Common myeloid progenitor, CD34-positive (primary cell): ENCODE results near the gene KCNE3.

Source experiments
- CTCF ChIA-PET: fragments of 350-600 bp; sonication (Branson Sonifier 250); formaldehyde crosslinking; loops from one replicate; lab custom pipeline; 2021; ENCODE audit warnings: antibody characterized with exemption; lab: Charles Lee
- POLR2A ChIA-PET: fragments of 350-600 bp; sonication (Branson Sonifier 250); formaldehyde crosslinking; loops from one replicate; lab custom pipeline; 2021; ENCODE audit warnings: antibody characterized with exemption; lab: Charles Lee
- DNase-seq, 3 donors: peaks; one replicate each; pipeline versions ENCODE4 v3.0.0 to v3.0.0-alpha.2; 2013
- H3K27ac ChIP-seq, 2 experiments: 1 replicate in 1 of 2; 2 replicates in 1 of 2; pipeline ENCODE4 v1.7.0; 2013; ENCODE audit warnings: inconsistent platforms in 2 of 2, low read length in 2 of 2, mild to moderate bottlenecking in 2 of 2, low read depth in 1 of 2, moderate library complexity in 1 of 2; ENCODE audit not compliant: severe bottlenecking in 2 of 2, insufficient read depth in 1 of 2, poor library complexity in 1 of 2
- H3K27me3 ChIP-seq, 5 experiments: replicated peaks in 2 of 5; 1 replicate in 3 of 5; 2 replicates in 2 of 5; pipeline versions ENCODE4 v1.6.1 to v1.7.0; 2013; ENCODE audit warnings: low read length in 4 of 5, mild to moderate bottlenecking in 2 of 5, moderate library complexity in 2 of 5, inconsistent platforms in 1 of 5; ENCODE audit not compliant: insufficient read depth in 5 of 5, control insufficient read depth in 4 of 5
- H3K36me3 ChIP-seq, 4 experiments: 1 replicate in 2 of 4; 2 replicates in 2 of 4; pipeline versions ENCODE4 v1.6.1 to v1.7.0; 2013; ENCODE audit warnings: low read length in 3 of 4, control low read depth in 1 of 4, mild to moderate bottlenecking in 1 of 4; ENCODE audit not compliant: control insufficient read depth in 4 of 4, insufficient read depth in 4 of 4
- H3K4me1 ChIP-seq, 4 experiments: 1 replicate in 3 of 4; 2 replicates in 1 of 4; pipeline versions ENCODE4 v1.6.1 to v1.7.1; 2013; ENCODE audit warnings: low read length in 3 of 4, mild to moderate bottlenecking in 3 of 4, control low read depth in 1 of 4, inconsistent platforms in 1 of 4, moderate library complexity in 1 of 4; ENCODE audit not compliant: control insufficient read depth in 4 of 4, insufficient read depth in 4 of 4; ENCODE audit errors: control extremely low read depth in 1 of 4
- H3K4me3 ChIP-seq, 7 experiments: 1 replicate in 4 of 7; 2 replicates in 3 of 7; pipeline versions ENCODE4 v1.5.1 to v1.7.0; 2013; ENCODE audit warnings: mild to moderate bottlenecking in 7 of 7, low read length in 6 of 7, moderate library complexity in 6 of 7, inconsistent platforms in 2 of 7, low read depth in 2 of 7, control low read depth in 1 of 7; ENCODE audit not compliant: insufficient read depth in 4 of 7, control insufficient read depth in 1 of 7; ENCODE audit errors: extremely low read depth in 1 of 7
- H3K9me3 ChIP-seq, 5 experiments: 1 replicate in 4 of 5; 2 replicates in 1 of 5; pipeline versions ENCODE4 v1.6.1 to v1.7.1; 2013; ENCODE audit warnings: low read length in 4 of 5, mild to moderate bottlenecking in 2 of 5, inconsistent platforms in 1 of 5, low read depth in 1 of 5, moderate library complexity in 1 of 5; ENCODE audit not compliant: control insufficient read depth in 4 of 5, insufficient read depth in 2 of 5; ENCODE audit errors: control extremely low read depth in 1 of 5
- WGBS: methylation state at CpG from one replicate; pipeline ENCODE4 v1.1.5; 2013; ENCODE audit not compliant: insufficient coverage; 5-methylcytosine and 5-hydroxymethylcytosine counted together

KCNE3 gene

DNA sequence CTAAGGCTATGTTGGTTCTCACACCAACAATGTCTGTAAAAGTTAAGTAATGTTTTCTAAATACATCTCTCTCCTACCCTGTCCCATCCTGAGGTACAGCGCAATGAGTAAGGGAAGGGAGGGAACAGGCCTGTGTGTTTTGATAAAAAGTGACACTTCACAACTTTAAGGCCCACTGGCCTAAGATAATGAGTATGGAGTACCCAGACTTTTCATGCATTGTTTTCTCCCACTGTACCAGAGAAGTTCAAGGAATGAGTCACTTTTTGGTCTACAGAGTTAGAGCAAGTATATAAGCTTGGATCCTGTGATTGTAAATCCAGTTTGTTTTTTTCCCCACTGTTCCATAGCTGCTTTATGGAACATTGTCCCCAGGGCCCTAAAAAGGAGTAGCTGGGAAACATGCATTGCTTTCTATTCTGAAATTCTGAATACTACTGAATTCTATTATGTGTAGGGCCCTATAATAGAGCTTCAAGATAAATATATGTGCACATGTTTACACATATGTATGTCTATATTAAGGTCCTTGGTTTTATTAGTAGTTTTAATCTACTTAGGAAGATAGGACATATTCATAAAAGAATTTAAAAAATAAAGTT lies 29.8 kb downstream of the KCNE3 start:
- DNase-seq = no peak
- no peak overlapping the region for H3K4me3 ChIP-seq
- H3K9me3 ChIP-seq = peaks cover 0 to 11% (median 2%) of the 10 kb centered on the region in 5 experiments
- no peaks in the 10 kb centered on the region for H3K36me3 ChIP-seq
- CTCF ChIA-PET = interaction anchor here (0.6 to 3.7 kb wide), 11 partner anchors 9 to 133 kb away, joined by 3 to 15 read pairs (median 4); partner anchors contain the start of gene PGM2L1
- H3K4me1 ChIP-seq = no peaks in the 10 kb centered on the region
- WGBS = no CpG with 5 or more reads among the region's 1 CpG
- H3K27ac ChIP-seq = no peak overlapping the region
- POLR2A ChIA-PET = no interaction called here
- H3K27me3 ChIP-seq = no peaks in the 10 kb centered on the region

- H3K27ac ChIP-seq = no peak overlapping the region
- DNase-seq = peak in 2 of 3 donors; percentile 42 to 50
- H3K4me1 ChIP-seq = no peaks in the 10 kb centered on the region
- H3K36me3 ChIP-seq = no peaks in the 10 kb centered on the region
- no peaks in the 10 kb centered on the region for H3K9me3 ChIP-seq
- no peak overlapping the region for H3K4me3 ChIP-seq
- WGBS = 53% methylated on average over 2 of the region's 7 CpGs
- H3K27me3 ChIP-seq = no peaks in the 10 kb centered on the region
- ChIA-PET POLR2A (no interaction called here), CTCF (interaction anchor here (1.3 to 1.6 kb wide), 4 partner anchors 14 to 20 kb away, joined by 3 to 6 read pairs (median 4); no protein-coding TSS in a partner anchor)
Measured at GRCh38 chr11:74434528-74434927, 32.8 kb downstream of the KCNE3 start.

DNA sequence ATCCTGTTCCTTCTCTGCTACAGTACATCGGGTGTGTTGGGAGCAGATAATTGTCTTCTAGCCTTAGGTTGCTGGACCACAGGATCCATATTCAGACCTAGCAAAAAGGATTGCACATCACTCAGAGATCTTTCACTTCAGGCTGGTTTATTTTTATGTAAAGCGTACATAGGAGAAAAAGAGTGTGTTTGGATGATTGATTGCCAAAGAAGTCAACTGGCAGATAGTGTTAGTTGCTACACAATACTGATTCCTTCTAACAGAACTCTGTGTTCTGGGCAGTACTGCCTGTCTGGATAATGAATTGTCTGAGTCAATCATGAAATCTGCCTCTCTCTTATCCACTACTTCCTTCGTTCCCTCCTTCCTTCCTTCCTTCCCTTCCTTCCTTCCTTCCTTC lies 38.1 kb downstream of the KCNE3 start:
- CTCF ChIA-PET = no interaction called here
- Histone ChIP-seq H3K9me3 (peaks cover 0 to 11% (median 4%) of the 10 kb centered on the region in 5 experiments), H3K27me3 (no peaks in the 10 kb centered on the region), H3K4me3 (no peak overlapping the region), H3K27ac (no peak overlapping the region), H3K36me3 (no peaks in the 10 kb centered on the region), H3K4me1 (no peaks in the 10 kb centered on the region)
- POLR2A ChIA-PET = no interaction called here
- no peak for DNase-seq
- no CpG with 5 or more reads among the region's 3 CpGs for WGBS

- Histone ChIP-seq H3K4me3 (no peak overlapping the region), H3K4me1 (no peaks in the 10 kb centered on the region), H3K9me3 (peaks cover 0 to 11% (median 4%) of the 10 kb centered on the region in 5 experiments), H3K36me3 (no peaks in the 10 kb centered on the region), H3K27ac (no peak overlapping the region), H3K27me3 (no peaks in the 10 kb centered on the region)
- ChIA-PET POLR2A (no interaction called here), CTCF (interaction anchor here (1.4 kb wide), 1 partner anchor 17 kb away, joined by 4 read pairs; no protein-coding TSS in a partner anchor)
- no peak for DNase-seq
- WGBS = 100% methylated on average over 2 of the region's 4 CpGs
Measured at GRCh38 chr11:74427384-74427886, 39.9 kb downstream of the KCNE3 start.

DNA sequence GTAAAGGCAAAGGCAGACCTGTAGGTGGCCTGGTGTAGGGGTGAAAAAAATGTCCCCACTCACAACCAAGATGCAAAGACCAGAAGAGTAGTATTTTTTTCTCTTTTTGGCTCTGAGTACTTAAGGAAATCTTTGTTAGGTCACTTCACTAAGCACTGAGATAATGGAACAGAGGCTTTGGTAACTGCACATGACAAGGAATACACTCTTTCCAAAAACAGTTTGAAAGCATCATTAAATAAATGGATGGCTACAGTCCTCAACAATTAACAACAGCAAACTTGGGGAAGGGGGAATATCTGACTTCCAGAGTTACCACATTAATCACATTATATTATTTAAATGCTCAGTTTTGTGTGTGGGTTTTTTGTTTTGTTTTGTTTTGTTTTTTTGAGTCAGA lies 42.2 kb downstream of the KCNE3 start:
- DNase-seq = peak in 1 of 3 donors; percentile 32
- CTCF ChIA-PET = no interaction called here
- H3K4me1 ChIP-seq = no peaks in the 10 kb centered on the region
- H3K4me3 ChIP-seq = no peak overlapping the region
- no peak overlapping the region for H3K27ac ChIP-seq
- H3K36me3 ChIP-seq = no peaks in the 10 kb centered on the region
- POLR2A ChIA-PET = no interaction called here
- no peaks in the 10 kb centered on the region for H3K27me3 ChIP-seq
- H3K9me3 ChIP-seq = peaks cover 0 to 11% (median 4%) of the 10 kb centered on the region in 5 experiments

- CTCF ChIA-PET = interaction anchor here (1.4 kb wide), 1 partner anchor 29 kb away, joined by 4 read pairs; no protein-coding TSS in a partner anchor
- Histone ChIP-seq H3K4me3 (no peak overlapping the region), H3K27ac (no peak overlapping the region), H3K27me3 (no peaks in the 10 kb centered on the region), H3K36me3 (no peaks in the 10 kb centered on the region), H3K4me1 (peaks cover 0 to 23% (median 5%) of the 10 kb centered on the region in 4 experiments), H3K9me3 (no peaks in the 10 kb centered on the region)
- POLR2A ChIA-PET = no interaction called here
- no CpG with 5 or more reads among the region's 1 CpG for WGBS
- DNase-seq = peak in 1 of 3 donors; percentile 35
Measured at GRCh38 chr11:74418509-74418895, 48.8 kb downstream of the KCNE3 start.

DNA sequence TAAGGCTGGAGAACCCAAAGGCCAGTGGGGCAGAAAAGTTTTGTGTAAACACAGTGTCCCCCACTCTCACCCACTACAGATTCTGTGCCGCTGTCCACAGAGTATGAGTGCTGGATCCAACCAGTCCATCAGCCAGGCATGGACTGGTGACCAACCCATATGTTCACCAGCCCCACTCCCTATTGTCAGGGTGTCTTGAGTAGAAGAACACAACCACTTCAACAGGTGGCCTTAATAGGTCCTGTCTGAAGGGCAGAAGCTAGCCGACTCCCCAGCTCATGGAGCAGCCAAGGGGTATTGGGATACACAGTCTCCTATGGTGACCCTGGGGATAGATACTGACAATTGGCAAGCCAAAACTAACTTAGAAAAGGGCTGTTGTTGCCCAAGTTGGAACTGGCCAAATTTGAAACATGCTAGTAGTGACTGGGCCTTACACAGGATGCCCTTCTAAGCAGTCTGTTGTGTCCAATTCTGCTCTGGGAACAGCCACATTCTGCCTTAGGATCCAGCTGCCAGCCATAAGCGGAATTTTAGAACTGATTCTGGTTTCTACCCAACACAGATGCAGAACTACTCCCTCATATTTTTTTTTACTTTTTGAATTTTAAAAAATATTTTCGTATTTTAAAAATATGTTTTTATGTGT lies 49.4 kb downstream of the KCNE3 start:
- Histone ChIP-seq H3K4me1 (peaks cover 0 to 23% (median 5%) of the 10 kb centered on the region in 4 experiments), H3K27me3 (no peaks in the 10 kb centered on the region), H3K9me3 (no peaks in the 10 kb centered on the region), H3K27ac (no peak overlapping the region), H3K4me3 (no peak overlapping the region), H3K36me3 (no peaks in the 10 kb centered on the region)
- peak in 2 of 3 donors; percentile 21 to 49 for DNase-seq
- ChIA-PET CTCF (interaction anchor here (1.4 kb wide), 1 partner anchor 29 kb away, joined by 4 read pairs; no protein-coding TSS in a partner anchor), POLR2A (no interaction called here)
- WGBS = 100% methylated on average over 1 of the region's 4 CpGs
